HG02852 (cell line): ENCODE measurements around the gene DSCAM.
"Not testable (repeated sequence)": the region's sequence is repeated elsewhere in the genome, so short reads cannot be mapped to it uniquely, and the experiment has no call there.

Experiments used
- ATAC-seq: cut with Tn5 transposase; IDR thresholded peaks from one replicate; pipeline ENCODE4 v1.9.1; 2021; ENCODE audit warnings: mild to moderate bottlenecking, moderate library complexity; ENCODE audit not compliant: unreplicated experiment

The DSCAM gene

DNA sequence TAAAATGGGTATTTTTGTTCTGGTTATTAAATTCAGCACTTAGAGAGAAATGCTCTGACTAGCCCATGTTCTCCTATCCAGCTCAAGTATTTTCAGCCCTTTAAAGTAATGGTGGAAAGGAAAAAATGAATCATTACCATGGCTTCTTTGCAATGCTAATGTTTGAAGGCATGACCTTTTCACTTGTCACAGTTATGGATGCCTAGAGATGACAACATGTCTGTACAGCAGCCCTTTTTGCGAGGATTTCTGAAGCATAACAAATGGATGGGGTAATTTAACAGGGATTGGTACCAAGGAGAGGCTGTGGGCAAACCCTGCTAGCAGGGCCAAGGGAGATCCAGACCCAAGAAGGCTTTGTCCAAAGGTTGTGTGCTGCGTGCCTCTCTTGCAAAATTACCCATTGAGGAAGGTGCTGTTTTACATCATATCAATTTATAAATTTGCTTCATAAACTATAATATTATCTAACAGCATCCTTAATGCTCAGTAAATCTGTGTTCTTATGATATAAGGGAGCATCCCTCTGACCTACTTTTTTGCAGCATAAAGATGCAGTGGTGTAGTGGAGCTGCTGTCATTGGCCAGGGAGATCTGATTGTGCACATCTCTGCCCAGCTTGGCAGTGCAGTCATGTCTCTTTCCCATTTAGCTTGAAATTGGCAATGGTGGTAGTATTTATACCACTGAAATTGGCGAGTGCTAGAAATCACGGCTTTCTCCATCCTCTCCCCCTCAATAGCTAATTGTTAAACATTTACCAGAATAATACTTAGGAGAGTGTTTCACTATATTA is 652.6 kb downstream of the DSCAM start:
- ATAC-seq = no peak

DNA sequence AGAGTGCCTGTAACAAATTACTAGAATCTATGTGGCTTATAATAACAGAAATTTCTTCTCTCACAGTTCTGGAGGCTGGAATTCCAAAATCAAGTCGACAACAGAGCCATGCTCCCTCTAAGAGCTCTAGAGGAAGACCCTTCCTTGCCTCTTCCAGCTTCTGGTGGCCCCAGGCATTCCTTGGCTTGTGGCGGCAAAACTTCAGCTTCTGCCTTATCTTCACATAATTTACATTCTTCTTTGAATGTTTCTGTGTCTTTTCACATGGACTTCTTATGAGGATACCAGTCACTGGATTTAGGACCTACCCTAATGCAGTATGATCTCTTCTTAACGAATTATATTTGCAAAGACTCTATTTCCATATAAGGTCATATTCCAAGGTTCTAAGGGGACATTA is 655.3 kb downstream of the DSCAM start:
- no peak for ATAC-seq

DNA sequence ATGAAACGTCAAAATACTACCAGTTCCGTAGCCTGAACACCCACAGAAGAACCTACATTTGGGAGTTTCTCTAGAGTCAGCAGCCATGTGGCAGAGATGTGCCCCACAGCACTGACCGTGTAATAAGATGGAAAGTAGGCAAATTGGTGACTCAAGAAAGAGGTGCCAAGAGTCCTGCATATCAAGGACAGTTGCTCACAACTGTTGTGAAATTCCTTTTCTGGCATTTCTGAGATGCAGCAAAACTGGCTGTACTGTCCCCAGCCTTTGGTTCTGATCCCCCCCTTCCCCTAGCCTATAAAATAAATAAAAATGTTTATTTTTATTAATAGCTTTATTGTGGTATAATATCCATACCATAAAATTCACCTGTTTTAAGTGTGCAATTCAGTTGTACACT is 655.8 kb downstream of the DSCAM start:
- no peak for ATAC-seq

DNA sequence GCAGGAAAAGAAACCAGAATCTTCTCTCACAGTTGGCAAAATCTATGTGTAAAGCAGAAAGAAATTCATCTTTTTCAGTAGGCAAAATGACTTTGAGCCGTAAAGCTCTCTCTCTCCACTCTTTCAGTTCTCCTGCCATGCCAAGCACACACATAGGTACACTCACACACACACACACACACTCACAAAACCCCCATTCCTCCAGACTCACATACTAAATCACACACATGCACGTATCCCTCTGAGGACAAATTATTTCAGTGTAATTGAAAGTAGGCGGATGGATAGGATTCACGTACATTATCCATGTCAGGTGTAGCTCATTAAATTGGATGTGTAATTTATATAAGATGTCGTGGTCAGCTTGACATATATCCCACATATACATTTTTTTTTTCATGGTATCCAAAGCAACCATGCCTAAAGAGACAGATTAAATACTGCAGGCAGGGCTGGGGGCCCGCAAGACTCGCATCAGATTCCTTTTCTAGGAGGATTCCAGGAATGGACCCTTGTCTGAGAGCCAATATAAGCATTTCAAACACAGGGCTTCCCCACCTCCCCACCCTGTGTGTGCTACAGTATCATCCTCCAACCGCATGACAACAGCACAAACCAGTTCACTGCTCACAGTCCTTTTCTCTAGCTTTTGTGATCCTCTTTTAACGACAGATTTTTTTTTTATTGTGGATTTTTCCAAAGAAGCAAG is 658.9 kb downstream of the DSCAM start:
- no peak for ATAC-seq

DNA sequence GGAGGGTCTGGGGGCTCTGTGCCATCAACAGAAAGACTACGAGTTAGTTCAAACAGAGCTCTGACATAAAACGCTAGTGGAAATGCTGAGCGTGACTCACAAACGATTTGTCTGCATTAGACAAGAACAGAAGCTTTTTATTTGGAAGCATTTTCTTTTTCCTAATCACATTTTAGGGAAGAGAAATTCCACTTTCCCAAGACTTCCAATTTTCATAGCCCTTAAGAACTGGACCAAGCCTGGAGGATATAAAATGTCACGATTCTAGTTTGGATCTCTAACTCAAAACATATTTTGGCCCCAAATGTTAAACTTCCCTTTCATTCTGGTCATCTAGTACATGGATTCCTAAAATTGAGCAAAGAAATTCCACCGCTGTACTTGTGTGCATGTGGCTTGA is 659.7 kb downstream of the DSCAM start:
- ATAC-seq = no peak

DNA sequence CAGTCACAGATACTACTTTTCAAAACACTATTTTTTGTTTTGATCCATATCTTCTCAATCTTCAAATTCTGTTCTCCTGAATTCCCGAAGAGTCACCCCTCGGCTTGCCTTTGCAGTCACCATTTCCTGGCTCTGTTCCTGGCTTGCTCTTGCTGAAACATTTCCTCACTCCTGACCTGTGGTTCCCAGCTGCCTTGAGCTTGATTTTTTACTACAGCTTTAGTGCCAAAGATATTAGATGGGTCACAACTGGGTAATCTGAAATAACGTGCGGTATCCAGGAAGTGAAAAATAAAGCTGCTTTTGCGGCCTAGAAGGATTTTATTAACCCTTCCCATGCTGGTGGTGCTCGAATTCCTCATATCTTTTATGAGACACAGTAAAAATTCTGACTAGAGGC is 660.9 kb downstream of the DSCAM start:
- ATAC-seq = no peak

DNA sequence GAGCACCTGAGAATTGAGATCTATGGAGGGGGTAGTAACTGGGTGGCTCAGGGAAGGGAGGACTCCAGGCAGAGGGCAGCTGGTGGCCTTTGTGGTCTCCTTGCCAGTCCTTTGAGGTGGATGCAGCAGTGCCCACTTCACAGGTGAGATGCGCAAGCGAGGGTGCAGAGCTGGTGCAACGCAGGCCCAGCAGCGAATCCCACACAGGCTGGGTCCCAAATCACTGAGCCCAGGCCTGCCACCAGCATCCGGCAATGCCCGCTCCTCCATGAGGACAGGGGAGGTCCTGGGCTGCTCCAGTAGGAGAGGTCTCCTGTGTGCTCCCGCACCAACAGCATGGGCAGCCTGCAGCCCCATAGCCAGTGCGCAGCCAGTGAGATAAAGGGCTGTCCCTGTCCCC is 661.8 kb downstream of the DSCAM start:
- ATAC-seq = no peak

DNA sequence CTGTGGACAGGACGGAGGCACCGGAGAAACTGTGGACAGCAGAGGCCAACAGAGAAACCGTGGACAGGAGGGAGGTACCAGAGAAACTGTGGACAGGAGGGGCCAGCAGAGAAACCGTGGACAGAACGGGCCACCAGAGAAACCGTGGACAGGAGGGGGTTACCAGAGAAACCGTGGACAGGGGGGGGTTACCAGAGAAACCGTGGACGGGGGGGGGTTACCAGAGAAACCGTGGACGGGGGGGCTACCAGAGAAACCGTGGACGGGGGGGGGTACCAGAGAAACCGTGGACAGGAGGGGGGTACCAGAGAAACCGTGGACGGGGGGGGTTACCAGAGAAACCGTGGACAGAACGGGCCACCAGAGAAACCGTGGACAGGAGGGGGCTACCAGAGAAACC is 664.5 kb downstream of the DSCAM start:
- not testable (repeated sequence) for ATAC-seq

DNA sequence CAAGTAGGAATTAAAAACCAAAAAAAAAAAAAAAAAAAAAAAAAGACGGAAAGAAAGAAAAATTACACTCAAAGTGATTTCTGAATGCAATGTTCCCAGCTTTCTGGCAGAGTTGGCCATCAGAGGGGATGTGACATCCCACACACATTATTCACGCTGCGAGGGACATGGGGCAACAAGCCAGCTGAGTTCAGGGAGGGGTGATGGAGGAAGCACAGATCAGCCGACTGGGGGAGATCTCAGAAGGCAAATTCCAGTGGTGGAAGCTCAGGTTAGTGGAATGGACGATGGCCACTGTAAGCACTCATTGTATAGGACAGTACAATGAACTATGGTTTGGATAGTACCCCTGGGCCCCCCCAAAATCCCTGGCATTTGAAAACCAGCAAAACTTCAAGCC is 667.8 kb downstream of the DSCAM start:
- ATAC-seq = no peak

DNA sequence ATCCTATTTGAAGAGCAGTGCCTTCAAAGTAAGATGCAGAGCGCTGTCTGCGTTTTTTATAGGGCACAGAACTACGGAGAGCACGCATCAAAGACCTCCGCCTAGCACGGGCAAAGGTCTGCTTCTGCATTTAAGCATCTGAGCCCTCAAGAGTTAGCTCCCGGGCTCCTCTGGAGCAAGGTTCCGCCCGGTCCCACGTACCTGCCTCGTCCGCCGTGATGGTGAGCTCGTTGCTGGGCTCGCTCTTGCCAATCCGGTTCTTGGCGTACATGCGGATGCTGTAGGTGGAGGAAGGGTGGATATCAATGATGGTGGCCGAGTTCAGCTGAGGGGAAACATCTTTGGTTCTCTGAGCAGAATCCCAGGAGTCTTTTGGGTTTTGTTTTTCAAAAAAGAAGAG is 668.2 kb downstream of the DSCAM start:
- ATAC-seq = no peak

DNA sequence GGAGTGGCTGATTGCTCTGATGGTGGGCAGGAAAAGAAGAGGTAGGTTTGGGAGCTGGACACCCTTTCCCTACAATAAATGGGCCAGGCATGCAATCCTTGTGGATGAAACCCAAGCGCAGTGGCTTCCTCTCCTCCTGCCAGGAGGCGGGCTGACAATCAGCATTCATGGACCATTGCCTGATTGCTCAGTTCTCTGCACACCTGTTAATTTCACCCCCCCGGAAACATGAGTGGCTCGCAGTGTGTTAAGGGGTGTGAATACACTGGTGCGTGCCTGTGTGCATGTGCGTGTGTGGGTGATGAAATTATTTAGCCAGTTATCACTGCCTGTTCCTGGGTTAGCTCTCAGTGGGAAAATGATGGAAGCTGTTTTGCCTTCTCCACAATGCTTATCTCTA is 669.0 kb downstream of the DSCAM start:
- no peak for ATAC-seq

DNA sequence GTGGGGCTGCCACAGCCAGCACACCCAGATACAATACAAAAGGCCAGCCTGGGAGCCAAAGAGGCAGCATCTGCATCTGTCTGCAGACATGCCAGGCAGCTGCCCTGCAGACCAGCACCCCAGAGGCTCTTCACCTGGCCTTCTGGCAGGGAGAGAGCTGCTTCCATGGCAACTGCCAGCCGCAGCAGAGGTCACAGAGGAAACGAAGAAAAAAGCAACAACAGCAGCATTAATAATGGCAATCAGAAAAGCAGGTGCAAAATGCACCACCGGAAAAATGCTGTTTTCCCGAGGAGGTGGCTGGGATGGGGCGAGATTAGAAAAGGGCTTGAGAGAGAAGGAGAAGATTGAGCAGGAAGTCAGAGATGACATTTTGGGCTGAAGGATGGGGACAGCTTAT is 670.2 kb downstream of the DSCAM start:
- ATAC-seq = no peak

DNA sequence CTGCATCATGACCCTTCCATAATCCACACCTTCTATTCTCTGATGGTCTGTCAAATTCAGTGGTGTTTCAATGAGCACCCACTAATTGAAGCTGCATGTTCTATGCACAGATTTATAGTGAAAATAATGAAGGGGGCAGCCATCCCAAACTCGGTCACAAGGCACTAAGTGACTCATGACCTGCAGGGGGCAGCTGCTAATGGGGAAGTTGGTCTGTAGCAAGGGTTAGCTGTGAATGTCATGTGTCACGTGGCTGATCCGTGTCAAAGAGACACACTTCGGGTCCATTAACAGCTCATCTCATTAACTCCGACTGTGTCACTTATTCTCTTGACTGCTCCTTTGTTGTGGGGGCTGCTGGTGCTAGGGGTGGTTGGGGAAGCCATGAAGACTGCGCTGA is 673.1 kb downstream of the DSCAM start:
- ATAC-seq = no peak

DNA sequence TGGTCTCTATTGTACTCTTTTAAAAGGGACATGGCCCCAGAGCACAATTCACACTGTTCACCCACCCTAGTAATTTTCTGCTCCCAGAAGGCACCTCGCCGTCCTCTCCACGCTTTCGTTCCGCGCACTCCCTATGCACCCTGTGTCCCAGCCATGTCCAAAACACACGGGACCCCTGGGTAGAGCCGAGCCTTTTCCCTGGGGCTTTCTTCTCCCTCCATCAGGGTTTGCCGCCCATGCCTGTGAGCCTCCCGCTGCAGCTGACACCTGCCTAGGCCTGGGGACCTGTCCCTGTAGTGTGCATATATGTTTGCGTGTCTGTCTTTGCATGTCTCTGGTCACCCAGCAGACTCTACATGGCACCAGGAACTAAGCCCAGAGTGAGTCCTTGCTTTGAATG is 677.0 kb downstream of the DSCAM start:
- no peak for ATAC-seq

DNA sequence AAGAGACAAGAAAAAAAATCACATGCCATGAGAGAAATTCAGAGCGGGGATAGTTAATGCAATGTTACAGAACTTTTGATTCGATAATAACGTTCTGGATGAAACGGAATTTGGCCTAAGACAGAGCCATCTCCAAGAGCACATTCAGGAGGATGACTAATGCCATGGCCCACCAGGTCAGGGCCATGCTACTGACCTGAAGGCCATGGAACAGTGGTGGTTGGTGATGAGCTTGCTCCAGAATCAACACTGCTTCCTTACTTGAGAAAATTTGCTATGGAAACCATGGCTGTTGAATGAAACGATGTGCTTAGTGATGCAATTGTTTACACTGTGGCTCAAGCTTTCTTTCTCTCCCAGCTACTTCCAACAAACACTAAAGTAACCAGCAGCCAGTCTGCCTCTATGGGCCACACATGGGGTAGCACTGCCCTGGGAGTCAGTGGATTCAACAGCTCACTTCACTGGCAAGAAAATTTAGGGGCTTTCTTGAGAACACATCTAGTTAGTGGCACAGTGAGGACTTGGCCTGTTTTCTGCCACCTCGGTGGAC is 680.6 kb downstream of the DSCAM start:
- ATAC-seq = no peak

DNA sequence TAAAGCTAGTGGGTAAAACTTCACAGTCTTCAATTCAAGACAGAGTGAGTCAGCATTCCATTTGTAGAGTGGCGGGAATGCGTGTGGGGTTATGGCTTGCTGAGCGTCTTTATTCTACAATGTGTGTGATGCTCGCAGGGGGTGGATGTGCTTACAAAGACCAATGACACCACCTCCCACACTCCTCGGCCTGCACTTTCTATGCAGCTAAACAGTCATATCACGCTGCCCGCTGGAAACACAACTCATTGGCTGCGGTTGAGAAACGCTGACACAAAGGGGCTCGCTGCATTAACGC is 681.2 kb downstream of the DSCAM start:
- no peak for ATAC-seq

DNA sequence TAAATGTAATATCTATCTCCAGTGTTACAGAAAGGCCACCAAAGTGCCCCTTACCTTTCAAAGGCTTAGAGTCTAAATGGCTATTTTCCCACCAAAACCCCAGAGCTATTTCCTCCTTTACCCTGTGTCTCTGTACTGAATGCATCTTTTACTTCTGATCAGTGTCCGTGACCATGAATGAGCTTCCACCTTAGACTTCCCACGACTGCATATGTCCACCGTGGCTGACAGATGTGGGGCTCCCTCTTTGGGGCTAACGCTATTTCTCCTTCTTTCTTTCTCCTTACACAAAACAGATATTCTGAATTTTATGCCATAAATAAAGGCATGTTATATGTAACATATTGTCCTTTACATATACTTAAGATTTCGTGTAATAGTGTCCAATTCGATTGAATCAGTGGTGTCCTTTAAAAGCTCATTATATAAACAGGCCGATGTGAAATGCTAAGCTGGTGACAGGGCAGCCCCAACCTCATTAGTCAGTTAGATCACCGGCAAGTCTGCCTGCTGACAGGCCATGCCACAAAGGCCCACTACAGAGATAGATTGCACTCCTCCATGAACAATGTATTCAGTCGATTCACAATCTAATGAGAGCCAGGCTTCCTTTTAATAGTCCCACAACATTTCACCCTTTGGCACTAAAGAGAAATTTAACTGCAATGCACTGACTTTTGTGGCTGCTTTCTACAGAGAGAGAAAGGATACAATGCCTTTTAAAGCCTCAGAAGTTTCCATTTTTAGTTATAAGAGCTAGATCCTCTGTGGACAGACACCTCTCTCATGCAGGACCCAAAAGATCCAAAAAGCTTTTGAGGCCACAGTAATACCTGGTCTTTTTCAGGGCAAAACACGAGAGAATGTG is 681.8 kb downstream of the DSCAM start:
- ATAC-seq = no peak

DNA sequence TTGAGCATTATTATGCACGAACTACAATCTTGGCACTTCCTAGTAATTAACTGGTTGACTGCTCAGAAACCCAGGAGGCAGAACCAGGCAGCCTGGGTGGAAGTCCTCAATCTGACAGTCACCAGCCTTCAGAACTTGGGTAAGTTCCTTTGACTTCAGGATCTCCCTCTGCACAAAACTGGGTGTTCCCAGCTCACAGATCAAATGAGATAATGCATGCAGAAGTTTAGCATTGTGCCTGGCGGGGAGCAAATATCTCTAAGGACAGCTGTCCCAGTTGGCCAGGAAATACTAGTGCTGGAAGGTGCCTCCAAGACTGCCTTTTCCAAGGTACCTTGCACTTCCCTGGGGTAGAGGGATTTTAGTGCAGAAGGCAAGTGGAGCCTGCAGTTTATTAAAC is 684.9 kb downstream of the DSCAM start:
- no peak for ATAC-seq

DNA sequence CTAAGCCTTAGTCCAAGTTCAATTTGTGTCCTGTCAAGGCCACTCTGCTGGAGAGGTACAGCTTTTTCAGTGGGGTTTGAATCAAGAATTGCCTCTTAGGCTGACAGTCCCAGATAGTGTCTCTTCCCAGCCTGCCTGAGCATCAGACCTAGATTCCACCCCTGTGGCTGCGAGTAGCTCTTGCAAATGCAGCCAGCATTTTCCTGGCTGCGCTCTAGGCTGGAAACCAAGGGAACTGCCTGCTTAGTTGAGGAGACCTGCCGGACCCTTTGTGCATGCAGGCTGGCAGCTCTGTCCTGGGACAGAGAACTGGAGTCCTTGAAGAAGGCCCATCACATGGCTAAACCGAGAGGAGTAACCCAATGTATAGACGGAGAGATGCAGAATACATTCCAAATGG is 686.0 kb downstream of the DSCAM start:
- ATAC-seq = no peak

DNA sequence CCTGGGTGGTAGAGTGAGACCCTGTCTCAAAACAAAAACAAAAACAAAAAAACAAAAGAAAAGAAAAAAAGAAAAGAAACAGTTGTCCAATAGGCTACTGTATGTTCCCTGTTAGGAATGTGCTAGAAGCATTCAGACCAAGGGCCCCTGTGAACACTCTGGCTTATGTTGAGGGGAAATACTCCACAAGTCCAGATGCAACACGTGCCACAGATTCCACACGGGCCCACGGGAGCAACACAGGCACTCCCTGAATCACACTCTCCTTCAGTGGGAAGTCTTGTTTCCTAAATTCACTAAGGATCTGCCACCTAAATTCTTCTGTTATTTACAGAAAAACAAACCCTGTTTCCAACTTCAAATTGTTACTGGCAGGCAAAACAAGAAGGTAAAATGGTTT is 688.6 kb downstream of the DSCAM start:
- ATAC-seq = no peak

DNA sequence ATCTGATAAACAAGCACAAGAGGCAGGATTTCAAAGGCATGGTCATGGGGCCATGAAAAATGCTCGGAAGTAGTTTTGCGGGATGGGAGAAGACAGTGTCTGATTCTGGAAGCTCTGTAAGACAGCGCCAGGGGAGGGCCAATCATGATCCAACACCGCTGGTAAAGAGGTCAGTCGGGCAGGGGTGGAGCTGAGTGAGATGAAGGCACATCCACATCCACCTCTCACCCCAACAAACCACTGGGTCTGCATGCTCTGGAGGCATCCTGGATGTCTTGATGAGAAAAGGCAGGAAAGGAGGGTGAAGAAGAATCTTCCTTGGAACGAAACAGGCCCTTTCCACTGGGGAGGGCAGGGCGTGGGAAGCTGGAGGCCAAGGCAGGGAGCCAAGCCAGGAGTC is 691.4 kb downstream of the DSCAM start:
- ATAC-seq = no peak

DNA sequence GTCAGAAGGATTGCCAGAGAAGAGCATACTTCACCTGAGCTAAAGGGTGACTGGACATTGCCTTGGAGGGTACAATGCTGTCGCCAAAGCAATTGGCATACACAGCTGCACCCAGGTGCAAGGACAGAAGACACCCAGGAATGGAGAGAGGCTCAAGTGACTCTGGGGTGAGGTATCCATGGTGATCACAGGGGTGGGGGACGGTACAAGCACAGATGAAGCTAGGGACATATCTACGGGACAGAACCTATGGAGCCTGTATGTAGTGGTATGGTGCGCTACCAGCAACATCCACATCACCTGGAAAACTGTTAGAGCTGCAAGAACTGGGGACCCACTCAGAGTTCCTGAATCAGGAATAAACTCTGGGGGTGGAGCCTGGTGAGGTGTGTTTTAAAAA is 693.6 kb downstream of the DSCAM start:
- ATAC-seq = no peak
